Duodenal mucosa (tissue), 2 donors: ENCODE data around the gene B3GLCT.

ENCODE experiments used
- H3K27ac ChIP-seq: one replicate; pipeline ENCODE4 v1.7.0; 2013; ENCODE audit warnings: low read depth, low read length
- H3K27me3 ChIP-seq, 2 donors: one replicate each; pipeline ENCODE4 v1.7.0; 2013; ENCODE audit warnings: low read length in 2 of 2, control low read depth in 1 of 2; ENCODE audit not compliant: insufficient read depth in 2 of 2, control insufficient read depth in 1 of 2
- H3K36me3 ChIP-seq, 2 donors: one replicate each; pipeline ENCODE4 v1.7.0; 2013; ENCODE audit warnings: low read length in 2 of 2, control low read depth in 1 of 2; ENCODE audit not compliant: insufficient read depth in 2 of 2, control insufficient read depth in 1 of 2
- H3K4me1 ChIP-seq, 2 donors: one replicate each; pipeline ENCODE4 v1.7.0; 2013; ENCODE audit warnings: low read length in 2 of 2, control low read depth in 1 of 2; ENCODE audit not compliant: insufficient read depth in 2 of 2, control insufficient read depth in 1 of 2
- H3K4me3 ChIP-seq, 2 donors: one replicate each; pipeline ENCODE4 v1.7.0; 2013; ENCODE audit warnings: low read length in 2 of 2, low read depth in 1 of 2
- H3K9ac ChIP-seq, 2 donors: one replicate each; pipeline ENCODE4 v1.7.0; 2013; ENCODE audit warnings: low read length in 2 of 2, low read depth in 1 of 2
- H3K9me3 ChIP-seq, 2 donors: one replicate each; pipeline ENCODE4 v1.7.0; 2013; ENCODE audit warnings: low read length in 2 of 2, control low read depth in 1 of 2; ENCODE audit not compliant: control insufficient read depth in 1 of 2

B3GLCT gene

GRCh38 chr13:31219909-31220598 is 20.3 kb downstream of the B3GLCT start:
- Histone ChIP-seq H3K4me1 (no peaks in the 10 kb centered on the region), H3K27ac (no peak overlapping the region), H3K4me3 (no peak overlapping the region), H3K9ac (no peak overlapping the region), H3K27me3 (no peaks in the 10 kb centered on the region), H3K36me3 (no peaks in the 10 kb centered on the region), H3K9me3 (no peaks in the 10 kb centered on the region)

DNA sequence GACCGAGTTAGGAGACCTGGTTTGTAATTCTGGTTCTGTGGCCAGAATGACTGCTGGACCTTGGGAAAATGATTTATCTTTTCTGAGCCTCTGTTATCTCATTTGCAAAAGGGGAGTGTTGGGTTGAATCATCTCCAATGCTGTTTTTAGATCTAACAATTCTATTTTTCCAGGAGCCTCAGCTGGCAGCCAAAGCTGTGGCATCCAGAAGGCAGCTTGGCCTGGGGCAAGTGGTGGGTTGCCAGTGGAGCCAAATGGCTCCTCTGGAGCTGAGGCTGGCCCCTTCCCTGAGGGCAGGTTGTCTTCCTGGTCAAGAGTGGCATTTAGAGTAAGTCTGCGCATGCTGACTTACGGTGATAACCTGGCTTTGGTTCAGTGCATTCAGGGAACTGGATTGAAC is 21.3 kb downstream of the B3GLCT start:
- H3K27ac ChIP-seq, result no peak overlapping the region
- no peak overlapping the region for H3K9ac ChIP-seq
- no peaks in the 10 kb centered on the region for H3K4me1 ChIP-seq
- no peaks in the 10 kb centered on the region for H3K27me3 ChIP-seq
- no peak overlapping the region for H3K4me3 ChIP-seq
- no peaks in the 10 kb centered on the region for H3K36me3 ChIP-seq
- no peaks in the 10 kb centered on the region for H3K9me3 ChIP-seq

- H3K27me3 ChIP-seq, result no peaks in the 10 kb centered on the region
- H3K4me3 ChIP-seq, result no peak overlapping the region
- H3K9me3 ChIP-seq, result no peaks in the 10 kb centered on the region
- no peak overlapping the region for H3K27ac ChIP-seq
- H3K9ac ChIP-seq, result no peak overlapping the region
- no peaks in the 10 kb centered on the region for H3K36me3 ChIP-seq
- no peaks in the 10 kb centered on the region for H3K4me1 ChIP-seq
Measured at GRCh38 chr13:31223215-31223614, 23.4 kb downstream of the B3GLCT start.

DNA sequence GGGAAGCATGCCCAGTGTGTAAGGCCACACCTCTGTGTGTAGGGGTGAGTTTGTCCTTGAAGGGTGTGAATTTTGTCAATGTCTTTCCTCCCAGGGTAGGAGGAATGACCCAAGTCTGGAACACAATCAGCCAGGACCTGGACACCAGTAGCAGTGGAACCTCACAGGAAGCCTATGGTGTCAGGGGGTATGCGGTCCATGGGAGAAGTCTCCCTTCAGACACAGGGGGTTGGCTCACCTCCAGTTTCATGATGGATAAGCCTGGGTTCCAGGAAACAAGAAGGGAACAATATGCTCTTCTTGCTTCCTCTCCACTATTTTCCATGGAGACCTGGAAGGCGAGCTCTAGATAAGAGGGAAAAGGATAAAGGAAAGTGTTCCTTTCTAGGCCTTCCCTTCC is 23.9 kb downstream of the B3GLCT start:
- no peaks in the 10 kb centered on the region for H3K4me1 ChIP-seq
- no peak overlapping the region for H3K9ac ChIP-seq
- H3K36me3 ChIP-seq, result no peaks in the 10 kb centered on the region
- no peaks in the 10 kb centered on the region for H3K27me3 ChIP-seq
- no peak overlapping the region for H3K4me3 ChIP-seq
- H3K27ac ChIP-seq, result no peak overlapping the region
- H3K9me3 ChIP-seq, result no peaks in the 10 kb centered on the region

GRCh38 chr13:31224174-31224669 is 24.4 kb downstream of the B3GLCT start:
- no peaks in the 10 kb centered on the region for H3K9me3 ChIP-seq
- H3K4me1 ChIP-seq, result no peaks in the 10 kb centered on the region
- no peak overlapping the region for H3K4me3 ChIP-seq
- H3K27me3 ChIP-seq, result no peaks in the 10 kb centered on the region
- no peak overlapping the region for H3K27ac ChIP-seq
- H3K9ac ChIP-seq, result no peak overlapping the region
- H3K36me3 ChIP-seq, result no peaks in the 10 kb centered on the region

DNA sequence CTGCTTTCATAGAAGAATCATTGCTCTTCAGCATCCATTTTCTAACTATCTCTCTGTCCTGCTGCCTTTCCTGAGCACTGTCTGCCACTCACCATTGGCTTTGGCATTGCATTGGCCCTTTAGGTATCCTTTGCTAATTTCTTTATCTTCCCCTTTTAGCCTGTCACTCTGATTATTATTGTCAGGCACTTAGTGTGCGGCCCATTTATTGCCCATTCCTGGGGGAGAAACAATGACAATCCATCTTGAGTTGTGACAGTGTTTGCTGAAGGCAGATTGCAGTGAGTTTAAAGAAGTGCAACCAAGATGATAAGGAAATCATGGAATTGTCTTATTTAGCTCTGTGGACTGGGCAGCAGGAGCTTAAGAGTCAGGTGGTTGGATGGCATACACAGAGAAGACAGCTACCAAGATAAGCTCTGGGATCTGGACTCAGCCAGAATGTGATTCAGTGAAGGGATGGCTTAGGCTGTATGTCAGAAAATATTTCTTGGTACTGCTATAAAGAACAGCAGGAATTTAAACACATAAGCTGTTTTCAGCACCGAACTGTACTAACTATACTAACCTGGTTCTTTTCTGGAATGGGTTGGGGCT is 25.3 kb downstream of the B3GLCT start:
- H3K9me3 ChIP-seq, result no peaks in the 10 kb centered on the region
- H3K9ac ChIP-seq, result no peak overlapping the region
- H3K4me1 ChIP-seq, result no peaks in the 10 kb centered on the region
- H3K27me3 ChIP-seq, result no peaks in the 10 kb centered on the region
- H3K4me3 ChIP-seq, result no peak overlapping the region
- H3K36me3 ChIP-seq, result no peaks in the 10 kb centered on the region
- H3K27ac ChIP-seq, result no peak overlapping the region

- Histone ChIP-seq H3K27me3 (no peaks in the 10 kb centered on the region), H3K4me1 (no peaks in the 10 kb centered on the region), H3K4me3 (no peak overlapping the region), H3K9me3 (no peaks in the 10 kb centered on the region), H3K27ac (no peak overlapping the region), H3K9ac (no peak overlapping the region), H3K36me3 (no peaks in the 10 kb centered on the region)
Measured at GRCh38 chr13:31225998-31226675, 26.4 kb downstream of the B3GLCT start.

- Histone ChIP-seq H3K27me3 (no peaks in the 10 kb centered on the region), H3K9me3 (no peaks in the 10 kb centered on the region), H3K36me3 (no peaks in the 10 kb centered on the region), H3K4me1 (no peaks in the 10 kb centered on the region), H3K27ac (no peak overlapping the region), H3K4me3 (no peak overlapping the region), H3K9ac (no peak overlapping the region)
Measured at GRCh38 chr13:31227063-31227462, 27.3 kb downstream of the B3GLCT start.

DNA sequence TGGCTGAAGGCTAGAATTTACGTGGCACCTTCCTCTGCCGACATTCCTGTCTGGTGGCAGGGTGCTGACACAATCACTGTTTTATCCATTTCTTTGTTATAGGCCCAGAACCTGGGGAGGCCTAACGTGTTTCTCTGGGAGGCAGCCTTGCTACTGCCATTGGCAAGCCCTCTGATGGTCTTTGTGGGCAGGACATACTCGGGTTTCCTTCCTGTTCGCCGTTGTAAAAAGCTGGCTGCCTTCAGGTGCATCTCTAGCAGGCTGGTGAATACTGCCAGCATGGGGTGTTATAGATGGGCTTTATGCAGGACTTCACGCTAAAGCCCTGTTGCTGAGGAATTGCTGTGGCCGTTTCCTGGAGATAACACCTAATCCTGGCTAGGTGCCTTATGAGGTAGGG is 28.1 kb downstream of the B3GLCT start:
- Histone ChIP-seq H3K4me3 (no peak overlapping the region), H3K27me3 (no peaks in the 10 kb centered on the region), H3K9ac (no peak overlapping the region), H3K27ac (no peak overlapping the region), H3K9me3 (no peaks in the 10 kb centered on the region), H3K36me3 (no peaks in the 10 kb centered on the region), H3K4me1 (no peaks in the 10 kb centered on the region)

DNA sequence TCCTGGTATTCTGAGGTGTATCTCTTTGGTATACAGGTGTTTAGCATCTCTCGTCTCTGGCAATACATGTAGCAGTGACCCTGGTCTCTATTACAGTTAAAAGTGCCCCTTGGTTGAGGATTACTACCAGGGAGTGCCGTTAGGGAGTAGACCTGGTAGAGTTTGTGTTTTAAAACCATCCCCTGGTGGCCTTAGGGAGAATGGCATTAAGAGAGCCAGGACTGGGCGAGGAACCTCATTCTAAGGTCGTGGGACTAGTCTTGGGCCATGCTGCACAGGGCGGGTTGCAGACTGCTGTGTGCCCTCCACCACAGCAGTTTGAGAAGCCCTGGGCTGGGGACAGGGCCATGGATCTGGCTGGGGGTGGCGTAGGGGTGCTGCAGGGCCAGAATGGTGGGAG is 35.0 kb downstream of the B3GLCT start:
- no peaks in the 10 kb centered on the region for H3K4me1 ChIP-seq
- no peak overlapping the region for H3K9ac ChIP-seq
- no peak overlapping the region for H3K4me3 ChIP-seq
- H3K9me3 ChIP-seq, result no peaks in the 10 kb centered on the region
- H3K27ac ChIP-seq, result no peak overlapping the region
- no peaks in the 10 kb centered on the region for H3K36me3 ChIP-seq
- H3K27me3 ChIP-seq, result no peaks in the 10 kb centered on the region
